Lower leg skin (tissue), 3 donors: ENCODE results near the gene OSCP1.
"Not testable (repeated sequence)": the region's sequence is repeated elsewhere in the genome, so short reads cannot be mapped to it uniquely, and the experiment has no call there.

Experiments
- POLR2A ChIP-seq, 2 donors: fragments of 450-650 bp; IDR thresholded peaks; one replicate each; pipeline ENCODE4 v1.6.1; 2016 to 2017; ENCODE audit warnings: antibody characterized with exemption in 2 of 2, mild to moderate bottlenecking in 1 of 2, moderate library complexity in 1 of 2
- TF ChIP-seq, protein P1 (sequence below), 3 donors: fragments of 450-650 bp; IDR thresholded peaks; one replicate each; pipeline ENCODE4 v1.5.1; 2016; ENCODE audit warnings: antibody characterized with exemption in 3 of 3, mild to moderate bottlenecking in 3 of 3, moderate library complexity in 2 of 3

DNA sequence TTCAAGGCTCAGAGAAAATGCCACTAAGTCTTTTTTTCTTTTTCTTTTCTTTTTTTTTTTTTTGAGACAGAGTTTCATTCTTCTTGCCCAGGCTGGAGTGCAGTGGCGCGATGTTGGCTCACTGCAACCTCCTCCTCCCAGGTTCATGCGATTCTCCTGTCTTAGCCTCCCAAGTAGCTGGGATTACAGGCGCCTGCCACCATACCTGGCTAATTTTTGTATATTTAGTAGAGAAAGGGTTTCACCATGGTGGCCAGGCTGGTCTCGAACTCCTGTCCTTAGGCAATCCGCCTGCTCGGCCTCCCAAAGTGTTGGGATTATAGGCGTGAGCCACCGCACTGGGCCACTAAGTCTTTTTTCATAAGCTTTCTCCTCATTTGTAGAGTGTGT is 37.1 kb upstream of the OSCP1 start:
- not testable (repeated sequence) for TF ChIP-seq POLR2A (IDR thresholded peaks at IDR 0.05)
- TF ChIP-seq, protein P1, sequence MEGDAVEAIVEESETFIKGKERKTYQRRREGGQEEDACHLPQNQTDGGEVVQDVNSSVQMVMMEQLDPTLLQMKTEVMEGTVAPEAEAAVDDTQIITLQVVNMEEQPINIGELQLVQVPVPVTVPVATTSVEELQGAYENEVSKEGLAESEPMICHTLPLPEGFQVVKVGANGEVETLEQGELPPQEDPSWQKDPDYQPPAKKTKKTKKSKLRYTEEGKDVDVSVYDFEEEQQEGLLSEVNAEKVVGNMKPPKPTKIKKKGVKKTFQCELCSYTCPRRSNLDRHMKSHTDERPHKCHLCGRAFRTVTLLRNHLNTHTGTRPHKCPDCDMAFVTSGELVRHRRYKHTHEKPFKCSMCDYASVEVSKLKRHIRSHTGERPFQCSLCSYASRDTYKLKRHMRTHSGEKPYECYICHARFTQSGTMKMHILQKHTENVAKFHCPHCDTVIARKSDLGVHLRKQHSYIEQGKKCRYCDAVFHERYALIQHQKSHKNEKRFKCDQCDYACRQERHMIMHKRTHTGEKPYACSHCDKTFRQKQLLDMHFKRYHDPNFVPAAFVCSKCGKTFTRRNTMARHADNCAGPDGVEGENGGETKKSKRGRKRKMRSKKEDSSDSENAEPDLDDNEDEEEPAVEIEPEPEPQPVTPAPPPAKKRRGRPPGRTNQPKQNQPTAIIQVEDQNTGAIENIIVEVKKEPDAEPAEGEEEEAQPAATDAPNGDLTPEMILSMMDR (IDR thresholded peaks at IDR 0.05), result not testable (repeated sequence)
